Tibial artery (tissue), 4 donors: ENCODE data around the gene IGSF21.

Experiments
- DNase-seq, 2 donors: peaks; one replicate each; pipeline ENCODE4 v3.0.0-alpha.2; 2019
- H3K27ac ChIP-seq, 2 donors: fragments of 200-600 bp; sonication (generic) in 1 of 2; 1 replicate in 1 of 2; 2 replicates in 1 of 2; pipeline ENCODE4 v1.5.1; 2018 to 2019; ENCODE audit warnings: mild to moderate bottlenecking in 1 of 2
- H3K27me3 ChIP-seq, 2 donors: fragments of 200-600 bp; sonication (generic) in 1 of 2; one replicate each; pipeline versions ENCODE4 v1.5.1 to v1.6.0; 2016 to 2019
- H3K36me3 ChIP-seq, 3 donors: fragments of 200-600 bp; sonication (generic) in 2 of 3; one replicate each; pipeline ENCODE4 v1.5.1; 2016 to 2019; ENCODE audit warnings: mild to moderate bottlenecking in 2 of 3
- H3K4me1 ChIP-seq, 4 donors: fragments of 200-600 bp; sonication (generic) in 2 of 4; 1 replicate in 3 of 4; 2 replicates in 1 of 4; pipeline ENCODE4 v1.5.1; 2016 to 2019
- H3K4me3 ChIP-seq, 2 donors: fragments of 200-600 bp; sonication (generic) in 1 of 2; 1 replicate in 1 of 2; 2 replicates in 1 of 2; pipeline ENCODE4 v1.5.1; 2018 to 2019; ENCODE audit warnings: mild to moderate bottlenecking in 2 of 2
- H3K9me3 ChIP-seq, 3 donors: fragments of 200-600 bp; sonication (generic) in 1 of 3; one replicate each; pipeline ENCODE4 v1.5.1; 2016 to 2019
- CTCF ChIP-seq, 2 experiments: fragments of 200-600 bp in 1 of 2; fragments of 450-650 bp in 1 of 2; IDR thresholded peaks; one replicate each; pipeline ENCODE4 v1.5.1; 2017 to 2019; ENCODE audit warnings: antibody characterized with exemption in 2 of 2, mild to moderate bottlenecking in 1 of 2, moderate library complexity in 1 of 2
- intact Hi-C: fragments of 100-400 bp; cut with DNase I; formaldehyde crosslinking; loops from one replicate; pipeline ENCODE4 v1.15.0; 2023; ENCODE audit warnings: low total_unique reads

The IGSF21 gene

GRCh38 chr1:18134324-18135046 lies 26.9 kb downstream of the IGSF21 start:
- intact Hi-C loops: no loop called here
- no peak for DNase-seq
- H3K4me3 ChIP-seq: no peak overlapping the region
- no peak for TF ChIP-seq CTCF (IDR thresholded peaks at IDR 0.05)
- no peak overlapping the region for H3K27ac ChIP-seq
- no peaks in the 10 kb centered on the region for H3K9me3 ChIP-seq
- H3K36me3 ChIP-seq: no peaks in the 10 kb centered on the region
- H3K4me1 ChIP-seq: no peaks in the 10 kb centered on the region
- peaks cover 0 to 72% of the 10 kb centered on the region in 2 donors for H3K27me3 ChIP-seq

GRCh38 chr1:18137759-18138345 lies 30.3 kb downstream of the IGSF21 start:
- Histone ChIP-seq H3K36me3 (no peaks in the 10 kb centered on the region), H3K4me1 (no peaks in the 10 kb centered on the region), H3K27ac (no peak overlapping the region), H3K27me3 (peaks cover 0 to 61% of the 10 kb centered on the region in 2 donors), H3K9me3 (no peaks in the 10 kb centered on the region), H3K4me3 (no peak overlapping the region)
- TF ChIP-seq CTCF (IDR thresholded peaks at IDR 0.05): no peak
- DNase-seq: no peak
- intact Hi-C loops: no loop called here

DNA sequence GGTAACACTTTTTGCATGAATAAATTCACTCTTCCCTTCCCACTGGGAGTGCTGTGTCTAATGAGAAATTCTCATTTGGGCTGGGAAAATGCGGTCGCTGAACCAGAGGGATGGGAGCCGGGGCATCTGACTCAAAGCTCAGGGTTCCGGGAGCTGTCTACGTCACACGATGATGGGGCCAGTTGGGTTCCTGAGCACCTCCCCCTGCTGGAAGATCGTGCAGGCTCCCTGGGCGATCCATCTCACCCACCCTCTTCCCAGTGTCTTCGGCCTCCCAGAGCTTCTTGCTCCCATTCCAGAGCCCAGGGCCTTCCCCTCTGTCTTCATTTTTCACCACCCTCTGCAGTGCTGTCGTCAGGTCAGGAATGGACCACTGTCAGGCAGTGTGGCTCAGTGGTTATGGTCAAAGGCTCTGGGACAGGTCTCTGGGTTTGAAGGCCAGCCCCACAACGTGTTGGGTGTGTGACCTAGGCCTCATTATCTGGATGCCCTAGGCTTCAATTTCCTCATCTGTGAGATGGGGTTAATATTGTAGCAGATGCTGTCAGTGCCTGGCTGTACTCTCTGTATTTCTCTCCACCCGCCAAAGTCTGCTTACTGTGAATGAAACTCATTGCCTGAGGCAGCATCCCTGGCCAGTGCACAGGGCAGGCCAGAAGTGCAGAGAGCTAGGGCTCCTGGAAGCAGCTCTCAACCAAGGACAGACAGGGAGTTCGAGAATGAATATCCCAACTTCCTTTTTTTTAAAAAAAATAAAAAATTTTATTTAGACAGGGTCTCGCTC lies 31.8 kb downstream of the IGSF21 start:
- Histone ChIP-seq H3K27ac (no peak overlapping the region), H3K4me3 (no peak overlapping the region), H3K4me1 (no peaks in the 10 kb centered on the region), H3K27me3 (peaks cover 0 to 63% of the 10 kb centered on the region in 2 donors), H3K36me3 (no peaks in the 10 kb centered on the region), H3K9me3 (no peaks in the 10 kb centered on the region)
- TF ChIP-seq CTCF (IDR thresholded peaks at IDR 0.05): no peak
- intact Hi-C loops: no loop called here
- no peak for DNase-seq

- no peak for DNase-seq
Observed at GRCh38 chr1:18140411-18140810, 32.8 kb downstream of the IGSF21 start.

DNA sequence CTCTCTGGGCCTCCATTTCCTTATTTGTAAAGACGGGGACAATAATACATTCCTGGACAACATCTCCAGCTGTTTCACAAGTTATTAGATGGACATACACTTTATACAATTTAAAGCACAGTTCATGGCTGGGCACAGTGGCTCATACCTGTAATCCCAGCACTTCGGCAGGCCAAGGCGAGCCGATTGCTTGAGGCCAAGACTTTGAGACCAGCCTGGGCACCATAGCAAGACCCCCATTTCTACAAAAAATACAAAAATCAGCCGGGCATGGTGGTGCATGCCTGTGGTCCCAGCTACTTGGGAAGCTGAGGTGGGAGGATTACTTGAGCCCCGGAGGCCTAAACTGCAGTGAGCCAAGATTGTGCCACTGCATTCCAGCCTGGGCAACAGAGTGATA lies 34.1 kb downstream of the IGSF21 start:
- Histone ChIP-seq H3K4me1 (no peaks in the 10 kb centered on the region), H3K27me3 (peaks cover 0 to 81% of the 10 kb centered on the region in 2 donors), H3K9me3 (no peaks in the 10 kb centered on the region), H3K4me3 (no peak overlapping the region), H3K27ac (no peak overlapping the region), H3K36me3 (no peaks in the 10 kb centered on the region)
- no peak for DNase-seq
- no peak for TF ChIP-seq CTCF (IDR thresholded peaks at IDR 0.05)
- intact Hi-C loops: no loop called here

More at GRCh38 chr1:18140411-18140810, 32.8 kb downstream of the IGSF21 start:
- Histone ChIP-seq H3K9me3 (no peaks in the 10 kb centered on the region), H3K4me1 (no peaks in the 10 kb centered on the region), H3K36me3 (no peaks in the 10 kb centered on the region), H3K27me3 (peaks cover 0 to 68% of the 10 kb centered on the region in 2 donors), H3K27ac (no peak overlapping the region), H3K4me3 (no peak overlapping the region)
- intact Hi-C loops: no loop called here
- no peak for TF ChIP-seq CTCF (IDR thresholded peaks at IDR 0.05)
